ENCODE results near the gene TBXT. TPM values are rescaled to one million over a fixed set of nuclear protein-coding genes. Genes with fewer than 3 reads are reported as not detected.

The TBXT gene
- total RNA-seq, 1 donor from 2014 or later = not detected

GRCh38 chr6:166204852-166205650, 37.4 kb upstream of the TBXT start:
- Histone ChIP-seq H3K27ac (replicated peaks) (no peak overlapping the region), H3K4me3 (no peak overlapping the region), H3K27me3 (ENCODE audit: low read depth) (peaks cover 73% of the 10 kb centered on the region), H3K4me1 (no peaks in the 10 kb centered on the region), H3K9me3 (replicated peaks) (no peaks in the 10 kb centered on the region), H3K36me3 (no peaks in the 10 kb centered on the region)
- no peak for DNase-seq
- TF ChIP-seq CTCF (IDR thresholded peaks at IDR 0.05; ENCODE audit: borderline replicate concordance) = no peak
- intact Hi-C loops (cut with micrococcal nuclease) = no loop called here

- intact Hi-C loops (cut with micrococcal nuclease) = no loop called here
- Histone ChIP-seq H3K4me3 (no peak overlapping the region), H3K27me3 (ENCODE audit: low read depth) (peaks cover 73% of the 10 kb centered on the region), H3K9me3 (replicated peaks) (no peaks in the 10 kb centered on the region), H3K36me3 (no peaks in the 10 kb centered on the region), H3K4me1 (no peaks in the 10 kb centered on the region), H3K27ac (replicated peaks) (no peak overlapping the region)
- no peak for TF ChIP-seq CTCF (IDR thresholded peaks at IDR 0.05; ENCODE audit: borderline replicate concordance)
- no peak for DNase-seq
Measured at GRCh38 chr6:166203641-166204222, 36.1 kb upstream of the TBXT start.

GRCh38 chr6:166203003-166203640, 35.5 kb upstream of the TBXT start:
- intact Hi-C loops (cut with micrococcal nuclease) = no loop called here
- Histone ChIP-seq H3K36me3 (no peaks in the 10 kb centered on the region), H3K27me3 (ENCODE audit: low read depth) (peaks cover 73% of the 10 kb centered on the region), H3K27ac (replicated peaks) (no peak overlapping the region), H3K4me3 (no peak overlapping the region), H3K4me1 (no peaks in the 10 kb centered on the region), H3K9me3 (replicated peaks) (no peaks in the 10 kb centered on the region)
- TF ChIP-seq CTCF (IDR thresholded peaks at IDR 0.05; ENCODE audit: borderline replicate concordance) = no peak
- no peak for DNase-seq

- Histone ChIP-seq H3K27ac (replicated peaks) (no peak overlapping the region), H3K27me3 (ENCODE audit: low read depth) (peaks cover 72% of the 10 kb centered on the region), H3K9me3 (replicated peaks) (no peaks in the 10 kb centered on the region), H3K4me3 (no peak overlapping the region), H3K36me3 (no peaks in the 10 kb centered on the region), H3K4me1 (no peaks in the 10 kb centered on the region)
- TF ChIP-seq CTCF (IDR thresholded peaks at IDR 0.05; ENCODE audit: borderline replicate concordance) = no peak
- intact Hi-C loops (cut with micrococcal nuclease) = no loop called here
- peak; percentile 62 for DNase-seq
Measured at GRCh38 chr6:166202321-166202733, 34.7 kb upstream of the TBXT start.

- intact Hi-C loops (cut with micrococcal nuclease) = no loop called here
- Histone ChIP-seq H3K4me1 (no peaks in the 10 kb centered on the region), H3K27ac (replicated peaks) (peak overlapping the region; percentile 19), H3K9me3 (replicated peaks) (no peaks in the 10 kb centered on the region), H3K4me3 (no peak overlapping the region), H3K36me3 (no peaks in the 10 kb centered on the region), H3K27me3 (ENCODE audit: low read depth) (peaks cover 73% of the 10 kb centered on the region)
- DNase-seq = no peak
- no peak for TF ChIP-seq CTCF (IDR thresholded peaks at IDR 0.05; ENCODE audit: borderline replicate concordance)
Measured at GRCh38 chr6:166201878-166202277, 34.2 kb upstream of the TBXT start.

Measured in left ventricle myocardium inferior (tissue), 1 donor.